MM.1S (cell line): ENCODE data around the gene SYP.

Source experiments
- EZH2 ChIP-seq: fragments of 300-600 bp; sonication (generic); optimal IDR thresholded peaks from 2 replicates; pipeline ENCODE3; 2017; ENCODE audit warnings: low read depth, mild to moderate bottlenecking, antibody characterized with exemption, low read length, mixed read lengths
- EZH2phosphoT487 ChIP-seq: fragments of 300-600 bp; sonication (generic); IDR thresholded peaks from 2 replicates; pipeline ENCODE4 v1.6.1; 2018; ENCODE audit warnings: antibody characterized with exemption, low read length
- TF ChIP-seq, protein P1 (sequence below): fragments of 300-600 bp; sonication (generic); IDR thresholded peaks from 2 replicates; pipeline ENCODE4 v1.5.1; 2016; ENCODE audit warnings: antibody characterized with exemption, low read length, mixed read lengths

DNA sequence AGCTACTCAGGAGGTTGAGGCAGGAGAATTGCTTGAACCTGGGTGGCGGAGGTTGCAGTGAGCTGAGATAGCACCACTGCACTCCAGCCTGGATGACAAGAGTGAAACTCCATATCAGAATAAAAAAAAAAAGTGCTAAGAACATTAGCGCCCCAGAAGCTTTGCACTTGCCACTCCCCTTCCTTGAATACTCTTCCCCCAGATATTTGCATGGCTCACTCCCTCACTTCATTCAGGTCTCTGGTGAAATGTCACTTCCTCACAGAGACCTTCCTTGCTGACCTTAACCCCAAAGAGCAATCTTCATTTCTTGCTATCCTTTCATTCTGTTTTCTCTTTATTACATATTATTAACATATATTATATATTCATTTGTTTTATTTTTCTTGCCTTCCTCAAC is 21.9 kb upstream of the SYP start:
- no peak for TF ChIP-seq EZH2
- TF ChIP-seq, protein P1, sequence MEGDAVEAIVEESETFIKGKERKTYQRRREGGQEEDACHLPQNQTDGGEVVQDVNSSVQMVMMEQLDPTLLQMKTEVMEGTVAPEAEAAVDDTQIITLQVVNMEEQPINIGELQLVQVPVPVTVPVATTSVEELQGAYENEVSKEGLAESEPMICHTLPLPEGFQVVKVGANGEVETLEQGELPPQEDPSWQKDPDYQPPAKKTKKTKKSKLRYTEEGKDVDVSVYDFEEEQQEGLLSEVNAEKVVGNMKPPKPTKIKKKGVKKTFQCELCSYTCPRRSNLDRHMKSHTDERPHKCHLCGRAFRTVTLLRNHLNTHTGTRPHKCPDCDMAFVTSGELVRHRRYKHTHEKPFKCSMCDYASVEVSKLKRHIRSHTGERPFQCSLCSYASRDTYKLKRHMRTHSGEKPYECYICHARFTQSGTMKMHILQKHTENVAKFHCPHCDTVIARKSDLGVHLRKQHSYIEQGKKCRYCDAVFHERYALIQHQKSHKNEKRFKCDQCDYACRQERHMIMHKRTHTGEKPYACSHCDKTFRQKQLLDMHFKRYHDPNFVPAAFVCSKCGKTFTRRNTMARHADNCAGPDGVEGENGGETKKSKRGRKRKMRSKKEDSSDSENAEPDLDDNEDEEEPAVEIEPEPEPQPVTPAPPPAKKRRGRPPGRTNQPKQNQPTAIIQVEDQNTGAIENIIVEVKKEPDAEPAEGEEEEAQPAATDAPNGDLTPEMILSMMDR: no peak
- no peak for TF ChIP-seq EZH2phosphoT487
